ENCODE measurements around the gene BDKRB1.

Gene BDKRB1

DNA sequence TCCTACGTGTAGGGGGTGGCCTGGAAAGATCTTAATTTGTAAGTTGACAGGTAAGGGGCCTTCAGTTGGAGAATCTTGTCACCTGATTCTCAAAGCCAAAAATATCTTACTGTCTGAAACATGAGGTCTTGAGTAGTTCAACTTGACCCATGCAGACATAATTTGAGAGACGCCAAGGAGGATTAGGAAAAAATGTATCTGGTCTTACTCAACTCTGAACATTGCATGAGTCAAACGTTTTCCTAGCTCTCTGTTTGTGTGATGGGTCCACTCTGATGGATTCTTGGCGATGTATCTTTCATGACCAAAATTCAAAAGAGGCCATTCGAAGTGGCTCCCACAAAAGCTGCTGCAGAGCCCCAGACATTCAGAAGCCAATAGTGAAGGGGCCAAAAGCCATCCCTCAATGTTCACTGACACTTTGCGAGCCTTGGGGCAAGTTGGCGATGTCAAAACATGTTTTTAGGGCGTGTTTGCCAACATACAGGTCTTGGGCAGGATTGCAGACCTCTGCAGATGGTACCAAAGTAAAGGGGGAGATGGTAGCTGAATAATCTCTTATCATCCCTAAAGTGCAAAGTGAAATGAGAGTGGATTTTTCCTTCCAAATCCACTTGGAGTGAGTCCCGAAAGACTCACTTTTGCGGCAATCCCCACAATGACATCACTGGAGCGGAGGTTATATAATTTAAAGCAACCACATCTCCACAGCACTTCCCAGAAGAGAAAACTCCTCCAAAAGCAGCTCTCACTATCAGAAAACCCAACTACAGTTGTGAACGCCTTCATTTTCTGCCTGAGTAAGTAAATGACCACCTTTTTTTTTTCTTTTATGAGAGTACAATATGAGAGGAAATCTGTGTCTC is at the start of gene BDKRB1:
BDKRB1 (plus strand) TSS at position 710 of the 866 bp plus-strand sequence. CDS start 7,473 bp downstream, outside the sequence.
- ChIA-PET CTCF (interaction anchor here (0.6 to 1.4 kb wide), 3 partner anchors 10 to 20 kb away, joined by 3 to 10 read pairs (median 5); no protein-coding TSS in a partner anchor), POLR2A (ENCODE audit: low non-redundant PET) (no interaction called here)
- H3K27ac ChIP-seq: peak within 1 kb of the TSS; percentile 96
- DNase-seq (ENCODE audit: low spot score): peak; percentile 67
- TF ChIP-seq, protein P1, sequence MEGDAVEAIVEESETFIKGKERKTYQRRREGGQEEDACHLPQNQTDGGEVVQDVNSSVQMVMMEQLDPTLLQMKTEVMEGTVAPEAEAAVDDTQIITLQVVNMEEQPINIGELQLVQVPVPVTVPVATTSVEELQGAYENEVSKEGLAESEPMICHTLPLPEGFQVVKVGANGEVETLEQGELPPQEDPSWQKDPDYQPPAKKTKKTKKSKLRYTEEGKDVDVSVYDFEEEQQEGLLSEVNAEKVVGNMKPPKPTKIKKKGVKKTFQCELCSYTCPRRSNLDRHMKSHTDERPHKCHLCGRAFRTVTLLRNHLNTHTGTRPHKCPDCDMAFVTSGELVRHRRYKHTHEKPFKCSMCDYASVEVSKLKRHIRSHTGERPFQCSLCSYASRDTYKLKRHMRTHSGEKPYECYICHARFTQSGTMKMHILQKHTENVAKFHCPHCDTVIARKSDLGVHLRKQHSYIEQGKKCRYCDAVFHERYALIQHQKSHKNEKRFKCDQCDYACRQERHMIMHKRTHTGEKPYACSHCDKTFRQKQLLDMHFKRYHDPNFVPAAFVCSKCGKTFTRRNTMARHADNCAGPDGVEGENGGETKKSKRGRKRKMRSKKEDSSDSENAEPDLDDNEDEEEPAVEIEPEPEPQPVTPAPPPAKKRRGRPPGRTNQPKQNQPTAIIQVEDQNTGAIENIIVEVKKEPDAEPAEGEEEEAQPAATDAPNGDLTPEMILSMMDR (conservative IDR thresholded peaks at IDR 0.05; ENCODE audit: low read depth): no peak

DNA sequence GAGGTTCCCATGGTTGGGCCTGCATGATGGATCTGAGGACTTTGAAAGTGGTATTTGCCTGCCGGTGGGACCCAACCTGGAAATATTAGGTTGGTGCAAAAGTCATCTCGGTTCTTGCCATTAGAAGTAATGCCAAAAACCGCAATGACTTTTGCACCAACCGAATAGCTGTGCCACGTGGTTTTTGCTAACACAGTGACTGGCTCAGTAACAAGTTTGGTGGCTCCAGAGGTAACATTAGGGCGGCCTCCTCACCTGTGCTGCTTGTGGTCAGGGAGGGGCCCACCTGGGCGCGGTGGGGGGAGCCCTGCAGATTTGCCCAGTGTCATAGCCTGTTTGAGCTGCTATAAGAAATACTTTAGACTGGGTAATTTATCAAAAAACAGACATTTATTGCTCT is 49.5 kb upstream of the BDKRB1 start:
- peak; percentile 27 for DNase-seq (ENCODE audit: low spot score)
- POLR2A ChIA-PET (ENCODE audit: low non-redundant PET): no interaction called here
- TF ChIP-seq, protein P1 (conservative IDR thresholded peaks at IDR 0.05; ENCODE audit: low read depth): no peak
- CTCF ChIA-PET: interaction anchor here (0.8 kb wide), 1 partner anchor 69 kb away, joined by 3 read pairs; no protein-coding TSS in a partner anchor
- H3K27ac ChIP-seq: peak overlapping the region; percentile 90

DNA sequence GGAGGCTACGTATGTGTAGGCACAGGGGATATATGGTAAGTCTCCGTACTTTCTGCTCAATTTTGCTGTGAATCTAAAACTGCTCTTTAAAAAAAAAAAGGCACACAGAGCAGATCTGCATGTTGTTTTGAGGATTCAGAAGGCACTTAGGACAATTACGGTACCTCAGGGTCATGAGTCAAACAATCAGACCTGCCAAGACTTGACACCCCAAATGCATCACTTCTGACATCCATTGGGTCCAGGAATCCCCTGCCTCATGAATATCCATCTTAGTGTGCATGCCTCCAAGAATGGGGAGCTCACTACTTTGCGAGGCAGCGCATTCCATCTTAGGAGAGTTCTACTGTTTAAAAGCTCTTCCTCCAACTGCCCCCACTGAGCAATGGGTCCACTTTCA is 48.3 kb upstream of the BDKRB1 start:
- DNase-seq (ENCODE audit: low spot score): no peak
- CTCF ChIA-PET: interaction anchor here (0.6 to 0.8 kb wide), 2 partner anchors 51 to 331 kb away, joined by 3 to 6 read pairs; no protein-coding TSS in a partner anchor
- TF ChIP-seq, protein P1 (conservative IDR thresholded peaks at IDR 0.05; ENCODE audit: low read depth): no peak
- POLR2A ChIA-PET (ENCODE audit: low non-redundant PET): no interaction called here
- no peak overlapping the region for H3K27ac ChIP-seq

DNA sequence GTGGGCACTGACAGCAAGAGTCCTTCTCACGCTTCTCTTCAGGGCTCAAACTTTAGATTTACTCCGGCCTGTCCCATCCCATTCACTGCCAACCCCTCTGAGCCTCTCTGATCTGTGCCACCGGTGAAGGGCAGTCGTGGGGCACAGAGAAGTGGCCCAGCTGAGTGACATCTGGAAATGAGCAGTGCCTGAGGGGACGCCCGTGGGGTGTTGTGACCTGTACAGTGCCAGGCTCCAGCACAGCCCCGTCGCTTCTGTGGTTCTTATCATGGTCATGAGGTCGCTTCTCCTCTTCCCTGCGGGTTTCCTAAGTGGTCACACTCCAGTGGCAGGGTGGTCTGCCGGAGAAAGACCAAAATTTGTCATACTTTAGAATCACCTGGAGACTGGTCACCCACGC is 47.3 kb upstream of the BDKRB1 start:
- TF ChIP-seq, protein P1 (conservative IDR thresholded peaks at IDR 0.05; ENCODE audit: low read depth): no peak
- no peak for DNase-seq (ENCODE audit: low spot score)
- POLR2A ChIA-PET (ENCODE audit: low non-redundant PET): no interaction called here
- peak overlapping the region; percentile 23 for H3K27ac ChIP-seq
- CTCF ChIA-PET: interaction anchor here (0.7 kb wide), 1 partner anchor 79 kb away, joined by 3 read pairs; no protein-coding TSS in a partner anchor

DNA sequence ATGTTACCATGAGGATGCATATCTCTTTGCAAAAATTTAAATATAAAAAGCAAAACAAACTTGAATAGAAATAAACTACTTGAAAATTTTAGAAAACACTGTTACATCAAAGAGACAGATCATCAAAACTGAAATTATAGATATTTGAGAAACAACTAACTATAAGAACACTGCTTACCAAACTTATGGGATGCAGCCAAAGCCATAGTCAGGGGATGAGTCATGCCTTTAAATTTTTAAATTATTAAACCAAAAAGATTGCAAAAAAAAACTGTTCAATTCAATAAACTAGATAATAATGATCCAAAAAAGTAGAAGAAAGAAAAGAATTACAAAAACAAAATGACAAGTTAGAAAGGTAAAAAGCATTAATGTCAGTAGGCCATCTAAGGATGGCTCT is 43.9 kb upstream of the BDKRB1 start:
- ChIA-PET CTCF (no interaction called here), POLR2A (ENCODE audit: low non-redundant PET) (no interaction called here)

DNA sequence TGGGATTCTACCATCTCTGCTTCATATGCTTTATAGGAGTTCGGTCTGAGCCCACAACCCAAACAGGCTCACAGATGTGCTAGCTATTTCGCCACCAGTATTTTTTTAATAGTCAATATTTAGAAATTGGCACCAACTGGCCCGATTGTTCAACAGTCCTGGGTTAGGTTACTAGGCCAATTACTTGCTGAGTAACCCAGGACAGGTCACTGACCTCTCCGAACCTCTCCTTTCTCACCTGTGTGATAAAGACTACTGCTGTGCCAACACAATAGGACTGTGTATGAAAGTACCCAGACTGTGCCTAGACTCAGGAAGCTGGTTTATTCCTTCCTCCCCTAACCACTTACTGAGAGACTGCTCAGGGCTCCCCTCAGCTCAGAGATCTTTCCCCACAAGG is 43.1 kb upstream of the BDKRB1 start:
- ChIA-PET POLR2A (ENCODE audit: low non-redundant PET) (no interaction called here), CTCF (no interaction called here)
- DNase-seq (ENCODE audit: low spot score): no peak
- peak overlapping the region; percentile 77 for H3K27ac ChIP-seq
- TF ChIP-seq, protein P1 (conservative IDR thresholded peaks at IDR 0.05; ENCODE audit: low read depth): no peak

More for the DNA sequence above, 43.9 kb upstream of the BDKRB1 start:
- peak overlapping the region; percentile 77 for H3K27ac ChIP-seq
- TF ChIP-seq, protein P1 (conservative IDR thresholded peaks at IDR 0.05; ENCODE audit: low read depth): no peak
- DNase-seq (ENCODE audit: low spot score): no peak

Data from RWPE1 (cell line).